HG02870 (cell line): ENCODE results near the gene GPX2.
A peak's percentile ranks its signal among the peaks of the same experiment; 100 is the strongest.

ENCODE experiments used
- ATAC-seq: cut with Tn5 transposase; IDR thresholded peaks from one replicate; pipeline ENCODE4 v1.9.1; 2021; ENCODE audit warnings: mild to moderate bottlenecking, moderate library complexity; ENCODE audit not compliant: unreplicated experiment

GPX2 gene

DNA sequence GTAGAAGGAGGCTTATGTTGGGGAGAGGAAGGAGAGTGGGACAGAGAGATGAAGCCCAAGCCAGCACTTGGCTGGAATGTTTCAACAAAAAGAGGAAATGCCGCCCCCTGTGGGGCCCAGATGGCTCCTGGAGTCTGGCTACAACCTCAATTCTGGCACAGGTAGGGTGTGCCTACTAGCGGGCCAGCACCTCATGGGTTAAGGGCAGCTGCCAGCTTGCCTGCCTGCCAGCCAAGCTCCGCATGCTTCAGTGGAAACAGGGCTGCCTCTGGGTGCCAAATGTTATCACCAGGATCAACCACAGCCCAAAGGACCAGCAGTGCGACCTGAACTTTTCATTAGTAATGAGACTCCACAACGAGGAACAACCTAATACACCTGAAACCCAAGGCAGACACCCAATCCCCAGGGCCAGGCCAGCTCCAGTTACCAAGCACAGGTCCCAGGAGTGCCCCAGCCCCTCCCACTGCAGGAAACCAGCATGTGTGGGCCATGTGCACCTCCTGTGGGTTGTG, 18.3 kb upstream of the GPX2 start:
- ATAC-seq, result no peak

DNA sequence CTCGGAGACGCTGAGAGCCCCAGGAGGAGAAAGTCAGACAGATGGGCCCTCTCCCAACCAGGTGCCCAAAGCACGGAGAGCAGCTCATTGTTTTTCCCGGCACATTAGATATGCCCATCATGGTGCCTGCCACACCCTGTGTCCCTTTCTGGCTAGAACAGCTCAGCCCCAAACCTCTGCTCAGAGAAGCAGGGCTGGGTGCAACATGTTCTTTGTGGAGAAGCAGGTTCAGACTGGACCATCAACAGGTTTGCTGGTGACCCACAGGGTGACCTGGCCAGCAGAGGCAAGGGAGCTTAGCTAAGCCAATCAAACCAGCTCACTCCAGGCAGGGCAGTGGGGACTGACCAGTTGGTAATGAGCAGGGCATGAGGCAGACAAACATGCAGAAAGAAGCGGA, 16.2 kb upstream of the GPX2 start:
- ATAC-seq, result no peak

DNA sequence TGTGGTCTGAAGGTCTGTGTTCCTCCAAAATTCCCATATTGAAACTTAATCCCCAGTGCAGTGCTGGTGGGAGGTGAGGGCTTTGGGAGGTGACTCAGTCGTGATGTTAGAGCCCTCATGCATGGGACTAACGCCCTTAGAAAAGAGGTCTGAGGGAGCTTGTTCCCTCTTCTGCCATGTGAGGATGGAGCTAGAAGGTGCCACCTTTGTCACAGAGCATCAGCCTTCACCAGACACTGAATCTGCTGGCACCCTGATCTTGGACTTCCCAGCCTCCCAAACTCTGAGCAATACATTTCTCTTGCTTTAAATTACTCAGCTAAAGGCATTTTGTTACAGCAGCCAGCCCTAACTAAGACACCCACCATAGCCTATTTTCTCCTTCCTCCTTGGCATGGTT, 15.7 kb upstream of the GPX2 start:
- no peak for ATAC-seq

DNA sequence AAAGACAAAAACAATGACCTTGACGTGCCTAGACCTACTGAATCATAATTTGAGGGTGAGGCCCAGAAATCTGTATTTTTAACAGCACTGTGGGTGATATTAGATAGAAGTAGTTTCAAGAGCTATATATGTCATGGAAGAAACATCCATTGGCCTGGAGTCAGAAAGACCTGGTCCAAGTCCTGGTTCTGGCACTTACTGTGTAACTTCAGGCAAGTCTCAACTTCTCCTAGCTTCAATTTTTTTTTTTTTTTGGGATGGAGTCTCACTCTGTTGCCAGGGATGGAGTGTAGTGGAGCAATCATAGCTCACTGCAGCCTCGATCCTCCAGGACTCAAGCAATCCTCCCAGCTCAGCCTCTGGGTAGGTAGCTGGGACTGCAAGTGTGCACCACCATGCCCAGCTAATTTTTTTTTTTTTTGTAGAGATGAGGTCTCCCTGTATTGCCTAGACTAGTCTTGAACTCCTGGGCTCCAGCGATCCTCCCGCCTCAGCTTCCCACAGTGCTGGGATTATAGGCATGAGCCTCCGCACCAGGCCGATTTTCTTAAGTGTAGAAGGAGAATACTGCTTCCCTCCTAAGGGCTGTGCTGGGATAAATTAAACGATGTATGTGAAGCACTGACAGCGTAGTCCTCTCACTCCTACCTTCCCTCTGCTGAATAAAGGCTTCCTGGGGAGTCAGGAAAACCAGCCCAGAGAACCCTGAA, 14.3 kb upstream of the GPX2 start:
- no peak for ATAC-seq

DNA sequence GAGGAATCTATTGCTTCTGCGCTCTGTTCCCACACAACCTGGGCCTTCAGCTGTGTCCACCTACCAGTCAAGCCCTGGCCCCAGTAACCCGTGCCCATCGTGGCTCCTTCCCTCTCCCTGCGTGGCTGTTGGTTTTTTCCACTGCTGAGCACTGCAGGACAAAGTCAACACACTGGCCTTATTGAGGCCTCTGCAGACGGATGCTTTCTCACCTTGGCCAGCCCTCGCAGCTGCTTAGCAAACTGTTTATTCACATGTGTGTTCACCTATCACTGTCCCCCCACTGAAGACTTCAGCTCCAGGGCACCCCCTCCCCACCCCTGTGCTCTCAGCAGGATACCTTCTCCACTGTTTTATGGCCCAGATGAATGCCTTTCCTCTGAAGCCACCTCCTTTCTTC, 12.8 kb upstream of the GPX2 start:
- ATAC-seq, result no peak

DNA sequence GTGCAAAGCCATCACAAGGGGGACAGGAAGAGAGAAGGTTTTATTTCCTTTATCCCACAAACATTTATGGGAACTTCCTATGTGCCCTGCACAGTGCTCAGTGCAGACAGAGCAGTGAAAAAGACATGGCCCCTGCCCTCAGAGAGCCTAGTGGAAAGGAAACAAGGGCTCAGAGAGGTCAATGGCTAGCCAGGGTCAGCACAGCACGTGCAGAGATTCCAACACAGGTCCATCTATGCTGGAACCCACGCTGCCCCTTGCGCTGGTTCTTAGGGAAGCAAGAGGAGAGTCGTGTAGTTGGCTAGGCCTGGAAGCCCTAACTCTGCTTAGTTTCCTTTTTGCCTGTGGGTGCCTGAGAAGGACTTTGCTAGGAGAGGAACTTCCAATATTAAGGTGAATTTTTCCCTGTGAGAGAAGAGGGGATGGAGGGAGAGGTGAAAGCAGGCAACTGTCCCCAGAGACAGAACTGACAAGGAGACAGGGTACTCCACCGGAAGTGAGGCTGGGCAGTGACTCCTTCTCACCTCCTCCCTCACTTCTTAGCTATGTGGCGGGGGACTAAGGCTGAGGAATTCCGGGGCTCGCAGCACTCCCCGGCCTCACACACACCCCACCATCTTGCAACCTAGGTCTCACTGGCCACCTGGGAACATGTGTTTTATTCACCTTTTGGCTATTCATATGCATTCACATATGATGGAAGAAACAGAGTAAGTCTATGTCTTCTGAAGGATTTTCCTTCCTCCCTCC, 12.1 kb upstream of the GPX2 start:
- ATAC-seq, result no peak

DNA sequence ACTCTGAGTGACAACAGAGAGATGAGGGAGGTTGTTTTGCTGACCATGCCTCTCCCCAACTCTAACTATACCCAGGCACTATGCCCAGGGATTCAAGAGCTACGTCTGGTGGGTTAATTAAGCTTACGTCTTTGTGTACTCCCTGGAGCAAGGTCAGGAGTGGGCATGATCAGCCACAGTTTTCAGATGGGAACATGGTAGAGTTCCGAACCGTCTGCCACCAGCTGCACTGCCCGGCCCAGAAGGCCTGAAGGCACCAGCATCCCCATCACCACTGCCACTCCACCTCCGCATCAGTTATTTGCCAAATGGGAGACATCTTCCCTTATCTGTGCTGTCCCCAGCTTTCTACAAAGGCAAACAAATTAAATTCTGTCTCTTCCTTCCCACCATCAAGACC, 11.1 kb upstream of the GPX2 start:
- no peak for ATAC-seq

DNA sequence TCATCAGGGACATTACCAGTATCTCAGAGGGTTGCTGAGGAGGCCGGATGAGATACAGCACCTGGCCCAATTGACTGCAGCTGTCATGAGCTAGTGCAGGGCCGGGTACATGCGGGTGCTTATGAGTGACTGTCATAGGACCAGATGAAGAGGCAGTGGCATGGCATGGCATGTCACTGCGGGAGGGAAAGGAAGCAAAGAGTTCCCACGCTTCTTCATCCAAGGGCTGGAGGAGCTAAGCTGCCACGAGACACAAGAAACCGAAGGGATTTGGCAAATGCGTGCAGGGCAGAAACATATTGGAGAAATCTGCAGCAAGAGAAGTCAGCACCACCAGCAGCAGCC, 10.7 kb upstream of the GPX2 start:
- no peak for ATAC-seq

DNA sequence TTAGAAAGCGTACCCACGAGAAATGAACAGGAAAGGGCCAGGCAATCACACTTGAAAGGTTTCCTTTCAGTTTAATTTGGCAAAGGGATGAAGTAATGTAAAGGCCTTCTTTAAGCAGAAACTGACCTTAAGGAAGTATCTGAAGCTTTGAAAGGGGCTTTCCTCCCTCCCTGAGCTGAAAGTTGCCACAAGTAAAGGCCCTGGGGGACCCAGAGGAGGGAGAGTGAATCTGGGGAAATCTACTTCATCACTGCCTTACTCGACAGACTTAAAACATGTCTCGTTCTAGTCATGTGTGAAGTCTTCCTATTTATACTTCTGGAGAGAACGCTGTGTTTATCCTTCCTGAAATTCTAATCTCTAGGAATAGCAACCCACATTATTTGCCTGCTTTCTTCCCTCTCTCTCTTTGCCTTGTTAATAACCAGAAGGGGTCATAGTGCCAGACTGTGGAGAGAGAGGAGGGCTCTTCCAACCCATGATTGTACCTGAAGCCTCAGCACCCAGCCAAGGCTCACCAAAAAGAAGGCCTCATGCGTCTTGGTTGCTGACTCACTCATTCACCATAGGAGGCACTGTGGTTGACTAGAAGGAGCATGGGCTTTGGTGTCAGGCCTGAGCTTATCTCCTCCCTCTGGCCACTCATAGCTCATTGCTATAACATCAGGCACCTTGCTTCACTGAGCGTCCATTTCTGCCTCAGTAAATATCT, 10.2 kb upstream of the GPX2 start:
- peak; percentile 84 for ATAC-seq

DNA sequence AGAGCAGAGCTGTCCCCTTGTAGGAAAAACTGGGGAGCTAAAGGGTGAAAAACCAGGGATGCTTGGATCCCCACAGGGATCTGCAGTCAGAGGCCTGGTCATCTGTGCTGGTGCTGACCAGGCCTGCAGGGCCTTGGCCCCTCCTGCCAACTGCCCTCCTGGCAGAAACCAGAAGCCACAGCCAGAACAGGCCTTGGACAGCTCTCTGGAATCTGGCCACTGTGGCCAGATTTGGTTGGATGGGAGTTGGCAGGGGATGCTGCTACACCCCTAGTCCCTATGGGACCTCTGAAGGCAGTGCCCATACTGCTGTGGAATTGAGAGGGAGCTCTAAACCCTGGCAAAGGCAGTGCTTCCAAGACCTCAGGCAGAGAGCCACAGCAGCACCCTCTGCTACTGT, 9.2 kb upstream of the GPX2 start:
- ATAC-seq, result no peak

DNA sequence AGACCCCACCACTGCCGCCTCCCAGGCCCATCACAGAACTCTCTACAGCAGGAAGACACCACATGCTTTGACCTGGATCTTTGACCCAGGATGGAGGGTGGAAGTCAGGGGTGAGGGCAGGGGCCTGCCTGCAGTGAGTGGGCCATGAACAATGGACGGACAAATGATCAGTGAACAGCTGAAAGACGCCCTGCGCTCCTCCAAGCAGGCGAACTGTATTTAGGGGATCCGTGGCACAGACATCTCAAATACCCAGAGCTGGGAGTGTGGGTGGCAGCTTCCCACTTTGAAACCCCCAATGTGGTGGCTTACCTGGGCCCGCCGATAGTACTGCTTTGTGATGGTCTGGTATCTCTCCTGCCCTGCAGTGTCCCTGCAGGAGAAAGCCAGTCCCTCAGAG, 8.7 kb upstream of the GPX2 start:
- ATAC-seq, result no peak

DNA sequence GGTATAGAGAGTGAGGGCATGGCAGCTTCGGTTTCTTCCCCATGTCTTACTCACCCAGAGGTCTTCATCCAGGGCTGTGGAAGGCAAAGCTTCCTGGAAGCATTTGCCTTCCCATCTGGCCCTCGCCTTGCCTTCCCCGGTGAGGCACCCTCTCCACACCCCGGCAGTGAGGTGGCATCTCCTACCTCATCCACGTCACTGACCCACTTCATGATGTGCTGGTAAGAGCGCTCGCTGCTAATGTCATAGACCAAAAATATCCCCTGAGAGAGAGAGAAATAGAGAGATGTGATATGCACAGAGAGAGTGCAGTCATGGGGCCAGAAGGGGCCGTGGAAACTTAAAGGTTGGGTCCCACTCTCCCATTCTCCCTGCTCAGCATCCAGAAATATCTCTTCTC, 8.3 kb upstream of the GPX2 start:
- no peak for ATAC-seq

DNA sequence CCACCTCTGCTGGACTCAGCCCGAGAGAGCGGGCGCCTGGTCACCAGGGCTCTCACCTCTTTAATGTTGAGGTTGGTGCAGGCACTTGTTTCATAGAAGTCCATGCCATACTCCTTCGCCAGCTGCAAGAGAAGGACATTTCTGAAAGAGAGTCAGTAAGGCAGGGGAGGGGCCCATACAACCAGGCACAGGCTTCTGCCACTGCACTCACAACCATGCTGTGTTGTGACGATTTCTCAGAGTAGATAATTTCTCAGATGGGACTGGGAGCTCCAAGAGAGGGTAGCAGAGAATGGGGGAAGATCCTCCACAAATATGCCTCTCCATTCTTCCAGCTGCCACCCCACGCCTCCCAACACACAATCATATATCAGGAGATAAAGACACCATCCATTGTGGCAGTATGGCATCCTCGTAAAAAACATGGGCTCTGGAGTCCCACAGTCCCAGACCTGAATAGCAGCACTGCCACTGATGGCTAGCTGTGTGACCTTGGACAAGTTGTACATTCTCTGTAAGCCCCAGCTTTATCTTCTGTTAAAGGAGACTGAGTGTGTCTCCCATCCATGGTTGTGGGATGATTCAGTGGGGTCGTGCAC, 6.2 kb upstream of the GPX2 start:
- no peak for ATAC-seq

DNA sequence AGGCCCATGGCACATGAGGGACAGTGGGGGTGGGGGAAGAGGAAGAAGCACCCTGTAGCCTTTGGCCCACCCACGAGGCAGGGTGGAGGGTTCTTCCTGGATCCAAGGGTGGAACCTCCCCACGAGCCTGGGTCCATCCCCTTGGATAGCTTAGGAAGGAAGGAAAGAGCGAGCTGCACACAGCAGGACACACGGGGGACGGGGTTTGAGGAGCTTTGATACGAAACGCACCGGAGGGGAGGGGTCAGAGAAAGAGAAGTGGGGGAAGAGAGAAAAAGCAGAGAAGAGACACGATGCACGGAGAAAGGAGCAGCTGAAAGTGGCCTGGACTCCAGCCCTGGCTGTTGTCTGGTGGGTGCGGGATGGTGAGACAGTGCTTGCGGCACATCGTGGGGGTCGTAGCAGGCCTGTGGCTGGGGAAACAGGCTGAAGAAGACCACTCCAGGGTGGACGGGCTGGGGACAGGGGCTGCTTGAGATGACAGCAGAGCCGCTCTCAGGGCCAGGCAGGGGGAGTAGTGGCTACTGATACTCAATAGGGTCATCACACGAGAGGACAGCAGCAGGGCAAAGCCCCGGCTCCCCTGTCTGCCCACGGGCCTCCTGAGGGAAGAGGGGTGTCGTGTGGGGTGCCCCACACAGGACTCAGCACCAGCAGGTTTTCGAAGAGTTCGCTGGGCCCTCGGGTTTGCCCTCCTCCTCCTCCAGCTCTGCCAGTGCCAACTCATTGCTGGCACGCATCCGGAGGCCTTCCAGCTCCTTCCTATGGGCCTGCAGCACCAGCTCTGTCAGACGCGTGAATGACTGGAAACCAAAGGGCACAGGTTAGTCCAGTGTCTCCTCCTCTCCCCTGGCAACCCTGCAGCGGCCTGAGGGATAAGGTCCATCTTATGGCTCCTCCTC, 5.4 kb upstream of the GPX2 start:
- no peak for ATAC-seq

DNA sequence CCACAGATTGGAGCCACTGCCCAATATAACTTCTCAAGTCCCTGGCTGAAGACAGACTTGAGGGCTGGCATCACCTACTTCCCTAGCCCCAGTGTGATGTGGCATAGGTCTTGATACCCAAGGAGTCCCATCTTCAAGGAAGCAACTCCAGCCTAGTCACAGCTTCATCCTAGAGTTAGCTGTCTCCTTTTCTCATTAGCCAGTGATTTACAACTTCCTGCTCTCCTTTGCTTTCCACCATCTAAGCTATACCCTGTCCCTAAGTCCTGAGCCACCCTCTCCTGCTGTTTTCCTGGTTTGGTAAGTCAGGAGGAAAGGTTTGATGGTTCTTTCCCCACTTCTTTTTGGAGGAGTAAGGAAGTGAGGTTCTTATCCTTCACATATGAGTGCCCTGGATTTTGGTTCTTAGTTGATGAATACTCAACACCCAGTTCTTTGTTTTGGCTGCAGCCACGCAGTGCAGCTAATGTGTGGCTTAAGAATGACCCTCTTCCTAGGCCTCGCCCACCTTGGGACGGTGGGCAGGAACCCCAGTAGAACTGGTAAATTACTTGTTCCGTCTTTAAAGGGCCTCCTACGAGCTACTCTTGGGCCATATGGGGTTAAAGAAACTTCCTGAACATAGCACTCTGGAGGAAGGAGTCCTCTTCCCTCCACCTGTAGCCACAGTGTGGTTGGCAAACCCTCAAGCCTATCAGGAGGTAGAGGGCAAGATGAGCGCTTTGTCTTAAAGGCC, 3.9 kb upstream of the GPX2 start:
- ATAC-seq, result no peak

DNA sequence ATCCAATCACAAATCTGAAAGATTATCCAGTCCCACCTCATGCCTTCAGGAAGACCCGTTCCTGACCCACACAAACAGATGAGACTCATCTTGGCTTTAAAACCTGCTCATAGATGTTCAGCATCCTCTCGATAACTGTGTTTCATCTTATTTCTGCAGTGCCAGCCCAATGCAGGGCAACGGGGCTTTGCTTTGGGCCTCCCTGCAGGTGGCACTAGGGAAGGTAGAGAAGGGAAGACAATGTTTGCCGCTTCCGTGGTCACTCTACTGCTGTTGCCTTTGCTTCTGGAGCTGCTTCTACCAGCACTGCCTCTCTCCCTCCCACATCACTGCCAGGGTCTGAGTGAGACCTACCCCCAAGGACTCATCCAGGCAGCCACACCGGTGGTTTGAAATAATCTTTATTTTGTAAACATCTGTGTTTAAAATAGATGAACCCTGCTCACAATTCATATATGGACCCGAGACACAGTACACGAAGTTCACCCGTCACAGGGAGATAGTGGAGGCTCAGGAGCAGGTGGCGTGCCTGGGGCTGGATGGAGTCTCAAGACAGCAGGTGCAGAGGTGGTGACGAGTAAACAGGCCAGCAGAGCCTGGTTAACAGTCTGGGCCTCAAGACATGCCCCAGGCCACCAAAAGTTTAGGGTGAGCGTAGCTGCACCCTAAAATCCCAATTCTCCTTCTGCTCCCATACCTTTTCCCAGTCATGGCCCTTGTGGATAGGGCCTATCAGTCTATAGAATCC, 3.1 kb upstream of the GPX2 start:
- ATAC-seq, result no peak

DNA sequence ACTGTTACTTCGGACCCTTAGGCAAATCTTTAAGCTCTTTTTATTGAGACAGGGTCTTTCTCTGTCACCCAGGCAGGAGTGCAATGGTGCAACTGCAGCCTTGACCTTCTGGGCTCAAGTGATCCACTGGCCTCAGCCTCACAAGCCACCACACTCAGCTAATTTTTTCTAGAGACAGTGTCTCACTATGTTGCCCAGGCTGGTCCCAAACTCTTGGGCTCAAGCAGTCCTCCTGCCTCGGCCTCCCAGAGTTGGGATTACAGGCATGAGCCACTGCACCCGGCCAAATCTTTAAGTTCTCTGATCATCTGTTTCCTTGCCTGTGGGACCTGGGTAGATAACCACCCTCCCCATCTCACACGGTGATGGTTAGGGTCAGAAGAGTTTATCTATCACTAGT, 2.3 kb upstream of the GPX2 start:
- ATAC-seq, result no peak

DNA sequence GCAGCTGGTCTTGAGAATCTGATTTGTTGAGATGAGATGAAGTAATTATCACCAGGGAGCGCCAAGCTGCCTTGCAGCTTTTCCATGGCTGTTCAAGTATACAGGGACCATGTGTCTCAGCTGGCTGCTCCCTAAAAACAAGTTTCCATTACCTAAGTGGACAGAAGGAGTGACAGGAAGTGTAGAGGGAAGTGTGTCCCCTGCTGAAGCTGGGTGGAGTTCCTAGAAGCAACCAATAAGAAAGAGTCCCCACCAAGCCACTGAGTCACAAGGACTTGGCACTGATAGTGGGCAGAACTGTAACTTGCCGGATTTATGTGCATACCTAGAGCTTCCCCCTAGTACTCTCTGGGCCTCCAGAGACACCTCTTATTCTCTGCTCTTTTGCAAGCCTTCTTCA, 1.5 kb upstream of the GPX2 start:
- no peak for ATAC-seq

DNA sequence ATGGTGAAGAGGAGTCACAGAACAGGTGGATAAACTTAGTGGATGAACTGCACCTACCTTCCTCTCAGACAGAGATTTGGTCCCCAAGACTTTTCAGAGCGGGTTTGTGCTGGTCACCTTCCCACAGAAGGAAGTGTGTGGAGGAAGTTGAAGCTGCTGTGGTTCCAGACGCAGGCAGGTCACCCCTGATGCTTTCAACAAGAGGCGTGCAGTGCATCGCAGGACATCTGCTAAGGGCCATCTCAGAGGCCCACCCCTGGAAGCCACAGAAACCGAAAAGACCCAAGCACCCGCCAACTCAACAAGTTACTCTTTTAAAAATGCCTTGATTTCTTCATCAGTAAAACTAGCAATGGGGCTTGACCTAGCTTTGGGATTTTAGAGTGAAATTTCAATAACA, 1.0 kb upstream of the GPX2 start:
- no peak for ATAC-seq
